Hepatocyte (in vitro differentiated cells): ENCODE data around the gene GDF15.

ENCODE experiments used
- EZH2 ChIP-seq: fragments of 200-600 bp; sonication (generic); IDR thresholded peaks from 2 replicates; pipeline ENCODE4 v1.6.1; 2016; ENCODE audit warnings: antibody characterized with exemption, mild to moderate bottlenecking, borderline replicate concordance
- EZH2phosphoT487 ChIP-seq: fragments of 200-600 bp; sonication (generic); IDR thresholded peaks from one replicate; pipeline ENCODE4 v1.6.1; 2018; ENCODE audit warnings: antibody characterized with exemption, mild to moderate bottlenecking, low read depth, moderate library complexity; ENCODE audit not compliant: unreplicated experiment, severe bottlenecking
- TF ChIP-seq, protein P1 (sequence below): fragments of 200-600 bp; sonication (generic); IDR thresholded peaks from 2 replicates; pipeline ENCODE4 v1.5.1; 2016; ENCODE audit warnings: antibody characterized with exemption, mild to moderate bottlenecking; ENCODE audit not compliant: poor library complexity

DNA sequence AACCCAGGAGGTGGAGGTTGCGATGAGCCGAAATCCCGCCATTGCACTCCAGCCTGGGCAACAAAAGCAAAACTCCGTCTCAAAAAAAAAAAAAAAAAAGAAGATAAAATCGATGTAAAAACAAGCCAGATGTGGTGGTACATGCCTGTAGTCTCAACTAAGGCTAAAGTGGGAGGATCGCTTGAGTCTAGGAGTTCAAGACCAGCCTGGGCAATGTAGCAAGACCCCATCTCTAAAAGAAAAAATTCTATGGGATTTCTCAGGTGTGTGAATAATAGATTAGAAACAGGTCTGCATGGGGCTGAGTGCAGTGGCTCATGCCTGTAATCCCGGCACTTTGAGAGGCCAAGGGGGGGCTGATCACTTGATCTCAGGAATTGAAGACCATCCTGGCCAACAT is 34.4 kb upstream of the GDF15 start:
- TF ChIP-seq, protein P1, sequence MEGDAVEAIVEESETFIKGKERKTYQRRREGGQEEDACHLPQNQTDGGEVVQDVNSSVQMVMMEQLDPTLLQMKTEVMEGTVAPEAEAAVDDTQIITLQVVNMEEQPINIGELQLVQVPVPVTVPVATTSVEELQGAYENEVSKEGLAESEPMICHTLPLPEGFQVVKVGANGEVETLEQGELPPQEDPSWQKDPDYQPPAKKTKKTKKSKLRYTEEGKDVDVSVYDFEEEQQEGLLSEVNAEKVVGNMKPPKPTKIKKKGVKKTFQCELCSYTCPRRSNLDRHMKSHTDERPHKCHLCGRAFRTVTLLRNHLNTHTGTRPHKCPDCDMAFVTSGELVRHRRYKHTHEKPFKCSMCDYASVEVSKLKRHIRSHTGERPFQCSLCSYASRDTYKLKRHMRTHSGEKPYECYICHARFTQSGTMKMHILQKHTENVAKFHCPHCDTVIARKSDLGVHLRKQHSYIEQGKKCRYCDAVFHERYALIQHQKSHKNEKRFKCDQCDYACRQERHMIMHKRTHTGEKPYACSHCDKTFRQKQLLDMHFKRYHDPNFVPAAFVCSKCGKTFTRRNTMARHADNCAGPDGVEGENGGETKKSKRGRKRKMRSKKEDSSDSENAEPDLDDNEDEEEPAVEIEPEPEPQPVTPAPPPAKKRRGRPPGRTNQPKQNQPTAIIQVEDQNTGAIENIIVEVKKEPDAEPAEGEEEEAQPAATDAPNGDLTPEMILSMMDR: no peak
- TF ChIP-seq EZH2phosphoT487: no peak
- TF ChIP-seq EZH2: no peak
